Measurements from ENCODE around the gene CAMK1D.
A peak's percentile ranks its signal among the peaks of the same experiment; 100 is the strongest.
"Not testable (repeated sequence)": the region's sequence is repeated elsewhere in the genome, so short reads cannot be mapped to it uniquely, and the experiment has no call there.

CAMK1D gene

GRCh38 chr10:12730809-12731519, 381.6 kb downstream of the CAMK1D start:
- no peak for TF ChIP-seq Cebpa-rat (IDR thresholded peaks at IDR 0.05)
- Histone ChIP-seq H3K27ac (no peak overlapping the region), H3K27me3 (no peaks in the 10 kb centered on the region), H3K4me2 (no peak overlapping the region), H3K9ac (no peak overlapping the region), H3K4me1 (no peaks in the 10 kb centered on the region), H3K4me3 (no peak overlapping the region), H4K20me1 (no peaks in the 10 kb centered on the region), H3K9me3 (0 out of 2 replicates have a peak, but pooled peaks cover 7% of the 10 kb centered on the region), H3K36me3 (0 out of 2 replicates have a peak, but pooled peaks cover 4% of the 10 kb centered on the region)

DNA sequence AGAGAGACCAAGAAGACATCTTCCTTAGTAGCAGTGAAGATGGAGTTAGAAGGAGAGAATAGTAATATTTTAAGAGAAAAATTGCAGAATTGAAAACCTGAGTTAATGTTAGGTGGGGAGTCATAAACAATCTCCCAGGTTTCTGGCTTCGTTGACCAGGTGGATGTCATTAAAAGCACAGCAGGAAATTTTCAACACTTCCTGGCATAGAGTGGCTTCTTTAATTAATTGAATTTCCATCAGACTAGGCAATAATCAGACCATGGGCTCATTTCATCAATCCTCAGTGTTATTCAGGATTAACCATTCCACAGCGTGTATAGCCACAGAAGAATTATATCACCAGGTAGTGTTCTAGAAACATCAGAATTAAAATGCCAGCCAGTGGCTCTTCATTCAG, 383.9 kb downstream of the CAMK1D start:
- no peak overlapping the region for H3K27ac ChIP-seq
- no peak for TF ChIP-seq Cebpa-rat (IDR thresholded peaks at IDR 0.05)
- H3K9ac ChIP-seq, result no peak overlapping the region
- no peaks in the 10 kb centered on the region for H4K20me1 ChIP-seq
- H3K4me1 ChIP-seq, result no peaks in the 10 kb centered on the region
- H3K27me3 ChIP-seq, result no peaks in the 10 kb centered on the region
- H3K9me3 ChIP-seq, result 0 out of 2 replicates have a peak, but pooled peaks cover 7% of the 10 kb centered on the region
- H3K36me3 ChIP-seq, result 0 out of 2 replicates have a peak, but pooled peaks cover 4% of the 10 kb centered on the region
- H3K4me2 ChIP-seq, result no peak overlapping the region
- H3K4me3 ChIP-seq, result no peak overlapping the region

DNA sequence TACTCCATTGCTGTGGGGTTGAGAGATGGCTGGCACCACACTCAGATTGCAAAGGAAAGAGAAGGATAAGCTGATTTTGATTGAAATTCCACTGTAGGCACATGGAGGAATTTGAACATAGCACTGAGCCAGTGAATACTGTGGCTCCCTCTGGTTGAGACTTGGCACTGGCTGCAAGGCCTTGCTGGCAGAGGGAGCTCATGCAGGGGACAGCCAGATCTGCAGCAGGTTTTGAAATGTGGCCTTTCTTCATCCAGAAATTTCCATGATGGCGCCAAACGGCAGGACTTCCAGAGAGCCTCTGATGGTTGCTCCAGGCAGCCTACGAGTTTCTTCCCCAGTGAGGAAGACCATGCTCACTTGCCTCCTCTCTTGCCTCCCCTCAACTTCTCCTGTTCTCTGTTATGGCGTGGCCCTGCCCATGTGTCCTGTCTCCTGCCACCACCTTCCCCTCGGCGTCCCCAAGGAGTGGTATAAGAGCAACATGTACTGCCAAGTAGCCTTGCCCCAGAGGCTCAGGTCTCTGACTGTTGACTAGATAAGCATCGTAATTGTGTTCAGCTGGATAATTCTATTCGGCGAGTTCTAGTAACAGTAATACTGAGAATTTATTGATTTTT, 386.6 kb downstream of the CAMK1D start:
- H3K27me3 ChIP-seq, result no peaks in the 10 kb centered on the region
- 0 out of 2 replicates have a peak, but pooled peaks cover 4% of the 10 kb centered on the region for H3K36me3 ChIP-seq
- no peaks in the 10 kb centered on the region for H4K20me1 ChIP-seq
- no peak overlapping the region for H3K9ac ChIP-seq
- H3K4me1 ChIP-seq, result no peaks in the 10 kb centered on the region
- no peak overlapping the region for H3K27ac ChIP-seq
- H3K9me3 ChIP-seq, result 0 out of 2 replicates have a peak, but pooled peaks cover 7% of the 10 kb centered on the region
- TF ChIP-seq Cebpa-rat (IDR thresholded peaks at IDR 0.05), result no peak
- H3K4me2 ChIP-seq, result no peak overlapping the region
- no peak overlapping the region for H3K4me3 ChIP-seq

DNA sequence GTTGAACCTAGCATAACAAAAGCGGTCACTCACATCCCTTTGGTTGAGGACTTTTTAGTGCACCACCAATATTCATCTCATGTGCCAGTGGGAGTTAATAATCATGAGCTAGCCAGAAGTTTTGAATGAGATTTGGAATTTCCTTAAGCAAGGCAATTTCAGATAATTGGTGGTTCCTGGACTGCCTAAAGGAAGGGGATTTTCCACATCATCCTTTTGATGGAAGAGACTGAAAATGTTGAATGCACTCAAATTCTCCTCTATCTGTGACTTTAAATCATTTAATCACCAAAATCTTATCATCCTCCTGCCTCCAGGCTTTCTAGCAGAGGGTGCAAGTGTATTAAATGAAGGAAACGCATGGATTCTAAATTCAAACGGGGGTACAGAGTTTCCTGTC, 391.5 kb downstream of the CAMK1D start:
- no peak for TF ChIP-seq Cebpa-rat (IDR thresholded peaks at IDR 0.05)
- Histone ChIP-seq H3K27ac (no peak overlapping the region), H3K36me3 (no peaks in the 10 kb centered on the region), H3K4me3 (no peak overlapping the region), H4K20me1 (no peaks in the 10 kb centered on the region), H3K4me1 (peaks cover 18% of the 10 kb centered on the region), H3K27me3 (no peaks in the 10 kb centered on the region), H3K4me2 (no peak overlapping the region), H3K9ac (no peak overlapping the region), H3K9me3 (peaks cover 5% of the 10 kb centered on the region; the same call in 1 of the 2 replicates)

DNA sequence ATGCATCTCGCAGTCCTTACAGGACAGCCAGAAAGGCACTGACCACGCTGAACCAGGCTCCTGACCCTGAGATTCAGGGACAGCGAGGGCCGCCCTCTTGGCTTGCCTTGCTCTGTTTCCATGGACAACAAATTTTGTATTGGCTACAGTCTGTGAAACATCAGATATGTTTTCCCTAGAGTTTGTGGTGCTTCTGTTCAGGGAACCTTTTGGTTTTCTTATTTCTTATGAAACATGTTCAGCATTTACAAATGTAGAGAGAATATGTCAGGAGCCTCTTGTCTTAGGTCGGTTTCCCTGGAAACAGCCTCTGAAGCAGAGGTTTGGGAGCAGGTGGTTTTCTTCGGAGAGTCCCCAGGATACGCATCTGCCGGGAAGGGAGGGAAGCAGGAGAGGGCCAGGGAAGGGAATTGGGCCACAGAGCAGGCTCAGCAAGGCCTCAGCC, 392.0 kb downstream of the CAMK1D start:
- Histone ChIP-seq H4K20me1 (no peaks in the 10 kb centered on the region), H3K4me2 (peak overlapping the region; percentile 17; the same call in 1 of the 2 replicates), H3K9me3 (peaks cover 3% of the 10 kb centered on the region; the same call in 1 of the 2 replicates), H3K9ac (no peak overlapping the region), H3K36me3 (no peaks in the 10 kb centered on the region), H3K4me3 (no peak overlapping the region), H3K27me3 (no peaks in the 10 kb centered on the region), H3K27ac (no peak overlapping the region), H3K4me1 (peaks cover 18% of the 10 kb centered on the region)
- TF ChIP-seq Cebpa-rat (IDR thresholded peaks at IDR 0.05), result no peak

DNA sequence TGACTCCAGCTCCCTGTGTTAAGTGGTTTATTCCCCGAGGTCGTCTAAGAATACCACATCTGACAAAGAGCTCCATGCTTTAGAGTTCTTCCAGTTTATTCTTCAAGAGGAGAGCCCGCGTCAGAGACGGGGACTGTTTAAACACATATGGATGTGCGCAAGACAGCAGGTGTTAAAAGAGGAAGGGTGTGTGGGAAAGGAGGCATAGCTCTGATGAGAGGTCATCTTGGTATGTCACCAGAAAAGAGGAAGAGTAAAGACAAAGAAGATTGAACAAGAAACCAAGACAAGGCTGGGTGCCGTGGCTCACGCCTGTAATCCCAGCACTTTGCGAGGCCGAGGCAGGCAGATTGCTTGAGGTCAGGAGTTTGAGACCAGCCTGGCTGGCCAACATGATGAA, 393.4 kb downstream of the CAMK1D start:
- H3K27me3 ChIP-seq, result no peaks in the 10 kb centered on the region
- no peak overlapping the region for H3K4me3 ChIP-seq
- no peak for TF ChIP-seq Cebpa-rat (IDR thresholded peaks at IDR 0.05)
- H4K20me1 ChIP-seq, result no peaks in the 10 kb centered on the region
- no peak overlapping the region for H3K4me2 ChIP-seq
- peaks cover 3% of the 10 kb centered on the region; the same call in 1 of the 2 replicates for H3K9me3 ChIP-seq
- H3K4me1 ChIP-seq, result peaks cover 18% of the 10 kb centered on the region
- H3K9ac ChIP-seq, result no peak overlapping the region
- no peaks in the 10 kb centered on the region for H3K36me3 ChIP-seq
- H3K27ac ChIP-seq, result no peak overlapping the region

GRCh38 chr10:12743466-12743865, 394.1 kb downstream of the CAMK1D start:
- not testable (repeated sequence) for H3K27ac ChIP-seq, H3K36me3 ChIP-seq, H4K20me1 ChIP-seq, H3K9me3 ChIP-seq, H3K27me3 ChIP-seq, H3K4me3 ChIP-seq, H3K9ac ChIP-seq, H3K4me2 ChIP-seq
- peaks cover 18% of the 10 kb centered on the region for H3K4me1 ChIP-seq

DNA sequence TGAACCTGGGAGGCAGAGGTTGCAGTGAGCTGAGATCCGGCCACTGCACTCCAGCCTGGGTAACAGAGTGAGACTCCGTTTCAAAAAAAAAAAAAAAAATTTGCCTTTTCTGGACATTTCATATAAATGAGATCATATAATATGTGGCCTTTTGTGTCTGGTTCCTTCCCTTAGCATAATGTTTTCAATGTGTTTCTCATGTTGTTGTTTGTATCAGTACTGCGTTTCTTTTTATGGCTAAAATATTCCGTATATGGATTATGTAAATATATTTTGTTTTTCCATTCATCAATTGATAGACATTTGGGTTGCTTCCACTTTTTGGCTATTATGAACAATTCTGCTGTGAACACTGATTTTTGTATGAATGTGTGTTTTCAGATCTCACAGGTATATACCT, 394.6 kb downstream of the CAMK1D start:
- TF ChIP-seq Cebpa-rat (IDR thresholded peaks at IDR 0.05), result no peak
- no peak overlapping the region for H3K4me3 ChIP-seq
- no peaks in the 10 kb centered on the region for H3K36me3 ChIP-seq
- H3K27ac ChIP-seq, result no peak overlapping the region
- H3K9me3 ChIP-seq, result peaks cover 3% of the 10 kb centered on the region; the same call in 1 of the 2 replicates
- no peaks in the 10 kb centered on the region for H4K20me1 ChIP-seq
- peaks cover 18% of the 10 kb centered on the region for H3K4me1 ChIP-seq
- H3K27me3 ChIP-seq, result no peaks in the 10 kb centered on the region
- H3K4me2 ChIP-seq, result no peak overlapping the region
- no peak overlapping the region for H3K9ac ChIP-seq

- Histone ChIP-seq H3K4me2 (no peak overlapping the region), H3K4me1 (no peaks in the 10 kb centered on the region)
- no peak for TF ChIP-seq Cebpa-rat (IDR thresholded peaks at IDR 0.05)
Measured at GRCh38 chr10:12748186-12748585, 398.8 kb downstream of the CAMK1D start.

DNA sequence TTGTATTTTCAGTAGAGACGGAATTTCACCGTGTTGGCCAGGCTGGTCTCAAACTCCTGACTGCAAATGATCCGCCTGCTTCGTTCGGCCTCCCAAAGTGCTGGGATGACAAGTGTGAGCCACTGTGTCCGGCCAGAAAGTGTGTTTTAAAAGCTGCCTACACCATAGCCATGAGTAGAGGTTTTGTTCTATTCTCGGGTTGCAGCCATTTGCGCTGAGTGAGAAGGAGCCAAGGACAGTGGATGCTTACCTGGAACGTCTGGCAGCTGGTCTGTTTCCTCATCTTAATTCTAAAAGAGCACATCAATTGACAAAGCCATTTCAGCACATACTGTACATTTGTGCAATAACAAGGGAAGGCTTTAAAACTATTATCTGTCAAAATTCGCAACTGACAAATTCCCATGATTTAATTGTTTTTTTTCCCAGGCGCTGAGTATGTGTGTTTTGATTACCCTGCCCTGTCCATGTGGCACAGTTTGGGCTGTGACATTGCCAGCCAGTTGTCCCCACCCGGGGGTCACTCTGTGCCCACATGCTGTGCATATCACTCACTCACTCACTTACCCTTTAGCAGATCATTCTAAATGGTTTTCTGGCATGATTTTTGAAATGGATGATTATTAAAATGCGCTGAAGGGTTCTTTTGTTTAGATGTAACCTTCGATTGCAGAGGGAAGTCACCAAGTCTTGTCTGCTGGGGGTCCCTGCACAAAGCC, 400.6 kb downstream of the CAMK1D start:
- Histone ChIP-seq H3K4me2 (no peak overlapping the region), H3K27ac (no peak overlapping the region), H3K9ac (no peak overlapping the region), H4K20me1 (no peaks in the 10 kb centered on the region), H3K9me3 (no peaks in the 10 kb centered on the region), H3K36me3 (no peaks in the 10 kb centered on the region), H3K4me1 (no peaks in the 10 kb centered on the region), H3K27me3 (no peaks in the 10 kb centered on the region), H3K4me3 (no peak overlapping the region)
- no peak for TF ChIP-seq Cebpa-rat (IDR thresholded peaks at IDR 0.05)

More at GRCh38 chr10:12748186-12748585, 398.8 kb downstream of the CAMK1D start:
- Histone ChIP-seq H3K9ac (no peak overlapping the region), H4K20me1 (no peaks in the 10 kb centered on the region), H3K27ac (no peak overlapping the region), H3K36me3 (no peaks in the 10 kb centered on the region), H3K9me3 (no peaks in the 10 kb centered on the region), H3K27me3 (no peaks in the 10 kb centered on the region), H3K4me3 (no peak overlapping the region)
